Activated CD8-positive, alpha-beta T cell treated with anti-CD3 and anti-CD28 coated beads for 36 hours (primary cell): ENCODE measurements around the gene NBEAL1. TPM values are rescaled to one million over a fixed set of nuclear protein-coding genes. Genes with fewer than 3 reads are reported as not detected.
"Not testable (repeated sequence)": the region's sequence is repeated elsewhere in the genome, so short reads cannot be mapped to it uniquely, and the experiment has no call there.

Experiments
- ATAC-seq: fragments of 200-7000 bp; cut with Tn5 transposase; one replicate; pipeline ENCODE4 v1.10.0; 2021; ENCODE audit warnings: mild to moderate bottlenecking, moderate library complexity
- CTCF ChIA-PET: fragments of 350-600 bp; sonication (Branson Sonifier 250); formaldehyde crosslinking; loops from one replicate; lab custom pipeline; 2021; ENCODE audit warnings: antibody characterized with exemption; lab: Charles Lee
- POLR2A ChIA-PET: fragments of 350-600 bp; sonication (Branson Sonifier 250); formaldehyde crosslinking; loops from one replicate; lab custom pipeline; 2021; ENCODE audit warnings: antibody characterized with exemption; lab: Charles Lee
- DNase-seq: peaks from one replicate; pipeline ENCODE4 v3.0.0-alpha.2; 2020
- H3K27ac Mint-ChIP-seq: one replicate; pipeline ENCODE4 v1.8.0; 2021; ENCODE audit warnings: mild to moderate bottlenecking, mixed read lengths
- H3K27me3 Mint-ChIP-seq: one replicate; pipeline ENCODE4 v1.8.0; 2021; ENCODE audit warnings: mixed read lengths
- H3K36me3 Mint-ChIP-seq: one replicate; pipeline ENCODE4 v1.8.0; 2021; ENCODE audit warnings: low read depth, mixed read lengths
- H3K4me1 Mint-ChIP-seq: one replicate; pipeline ENCODE4 v1.8.0; 2021; ENCODE audit warnings: low read depth, mixed read lengths
- H3K4me3 Mint-ChIP-seq: one replicate; pipeline ENCODE4 v1.8.0; 2021; ENCODE audit warnings: mild to moderate bottlenecking, moderate library complexity, mixed read lengths
- H3K9me3 Mint-ChIP-seq: one replicate; pipeline ENCODE4 v1.8.0; 2021; ENCODE audit warnings: mixed read lengths
- CTCF ChIP-seq: fragments of 200-600 bp; IDR thresholded peaks from one replicate; pipeline ENCODE4 v1.8.0; 2022; ENCODE audit warnings: antibody characterized with exemption, mild to moderate bottlenecking
- intact Hi-C: fragments of 100-400 bp; cut with micrococcal nuclease; formaldehyde crosslinking; loops from one replicate; pipeline ENCODE4 v1.10.0; 2022
- total RNA-seq, 2 experiments: library from RNA; stranded (reverse); gene quantifications; one replicate each; pipeline ENCODE4 v1.2.3, GENCODE V29; 2021

NBEAL1 gene
- total RNA-seq, 2 experiments from 2014 or later, result 11.8 to 16.4 TPM

GRCh38 chr2:203037026-203037425, 22.4 kb downstream of the NBEAL1 start:
- DNase-seq (no peak), ATAC-seq (no peak)
- ChIA-PET POLR2A (no interaction called here), CTCF (no interaction called here)
- Mint-ChIP-seq H3K9me3 (no peaks in the 10 kb centered on the region), H3K27me3 (no peaks in the 10 kb centered on the region), H3K4me3 (no peak overlapping the region), H3K27ac (no peak overlapping the region), H3K36me3 (peaks cover 6% of the 10 kb centered on the region), H3K4me1 (peaks cover 11% of the 10 kb centered on the region)
- intact Hi-C loops, result no loop called here
- no peak for TF ChIP-seq CTCF

- intact Hi-C loops, result no loop called here
- TF ChIP-seq CTCF, result no peak
- POLR2A ChIA-PET, result interaction anchor here (0.6 kb wide), 1 partner anchor 11 kb away, joined by 3 read pairs; no protein-coding TSS in a partner anchor
- no peak for DNase-seq
- ATAC-seq, result no peak
- Mint-ChIP-seq H3K9me3 (no peaks in the 10 kb centered on the region), H3K4me1 (peaks cover 4% of the 10 kb centered on the region), H3K36me3 (peaks cover 8% of the 10 kb centered on the region), H3K4me3 (no peak overlapping the region), H3K27me3 (no peaks in the 10 kb centered on the region), H3K27ac (no peak overlapping the region)
- CTCF ChIA-PET, result no interaction called here
Observed at GRCh38 chr2:203038586-203038985, 23.9 kb downstream of the NBEAL1 start.

- H3K27ac Mint-ChIP-seq, H3K4me1 Mint-ChIP-seq, POLR2A ChIA-PET, H3K27me3 Mint-ChIP-seq, H3K4me3 Mint-ChIP-seq, H3K9me3 Mint-ChIP-seq, intact Hi-C loops, ATAC-seq, CTCF ChIA-PET, DNase-seq: not testable (repeated sequence)
- peaks cover 11% of the 10 kb centered on the region for H3K36me3 Mint-ChIP-seq
Observed at GRCh38 chr2:203039211-203039610, 24.5 kb downstream of the NBEAL1 start.

DNA sequence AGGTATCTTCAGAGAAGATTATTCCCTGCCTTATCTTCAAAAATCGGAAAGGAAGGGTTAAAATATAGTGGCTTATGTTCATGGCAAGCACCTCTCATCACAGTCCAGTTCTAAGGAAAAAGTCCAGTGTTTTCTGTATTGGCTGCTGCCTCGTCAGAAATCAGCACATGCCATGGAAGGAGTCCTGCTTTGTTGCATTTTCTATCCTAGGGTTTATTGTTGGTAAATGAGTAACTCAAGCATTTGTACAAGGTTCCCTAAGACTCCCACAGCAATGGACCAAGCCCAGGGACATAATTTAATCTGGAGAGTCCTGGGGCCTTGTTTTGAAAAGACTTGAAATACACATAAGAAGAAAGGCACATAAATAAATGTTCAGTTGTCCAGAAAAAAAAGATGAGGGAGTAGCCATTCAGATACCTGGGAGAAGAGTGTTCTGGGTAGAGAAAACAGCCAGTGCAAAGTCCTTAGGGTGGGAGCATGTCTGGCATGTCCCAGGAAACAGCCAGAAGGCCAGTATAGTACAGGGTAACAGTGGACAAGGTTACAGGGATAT, 26.4 kb downstream of the NBEAL1 start:
- ChIA-PET CTCF (no interaction called here), POLR2A (interaction anchor here (0.6 kb wide), 1 partner anchor 447 kb away, joined by 3 read pairs; no protein-coding TSS in a partner anchor)
- no peaks in the 10 kb centered on the region for H3K27me3 Mint-ChIP-seq
- H3K4me1 Mint-ChIP-seq, result no peaks in the 10 kb centered on the region
- H3K36me3 Mint-ChIP-seq, result peaks cover 11% of the 10 kb centered on the region
- no peaks in the 10 kb centered on the region for H3K9me3 Mint-ChIP-seq
- no peak overlapping the region for H3K27ac Mint-ChIP-seq
- DNase-seq (no peak), ATAC-seq (no peak)
- intact Hi-C loops, result no loop called here
- no peak overlapping the region for H3K4me3 Mint-ChIP-seq
- no peak for TF ChIP-seq CTCF

GRCh38 chr2:203042178-203042577, 27.5 kb downstream of the NBEAL1 start:
- ChIA-PET CTCF (no interaction called here), POLR2A (interaction anchor here (0.6 kb wide), 1 partner anchor 131 kb away, joined by 3 read pairs; the partner anchor contains the start of gene WDR12)
- Mint-ChIP-seq H3K4me1 (no peaks in the 10 kb centered on the region), H3K36me3 (peaks cover 11% of the 10 kb centered on the region), H3K27me3 (no peaks in the 10 kb centered on the region), H3K4me3 (no peak overlapping the region), H3K9me3 (no peaks in the 10 kb centered on the region), H3K27ac (no peak overlapping the region)
- intact Hi-C loops, result no loop called here
- DNase-seq, result no peak
- TF ChIP-seq CTCF, result no peak
- ATAC-seq, result no peak
